Progenitor cell of endocrine pancreas (in vitro differentiated cells): ENCODE measurements around the gene ZNF503. TPM values are rescaled to one million over a fixed set of nuclear protein-coding genes. Genes with fewer than 3 reads are reported as not detected.
A peak's percentile ranks its signal among the peaks of the same experiment; 100 is the strongest.

ENCODE experiments used
- DNase-seq: peaks from one replicate; pipeline ENCODE4 v3.0.0; 2021; ENCODE audit warnings: low spot score; ENCODE audit not compliant: unreplicated experiment
- H3K27ac Mint-ChIP-seq: 2 replicates; pipeline ENCODE4 v1.8.0; 2021; ENCODE audit warnings: mild to moderate bottlenecking, moderate library complexity, mixed read lengths
- H3K27me3 Mint-ChIP-seq: 2 replicates; pipeline ENCODE4 v1.8.0; 2021; ENCODE audit warnings: mixed read lengths
- H3K36me3 Mint-ChIP-seq: 2 replicates; pipeline ENCODE4 v1.8.0; 2022; ENCODE audit warnings: mixed read lengths; ENCODE audit not compliant: insufficient read depth
- H3K4me1 Mint-ChIP-seq: 2 replicates; pipeline ENCODE4 v1.8.0; 2021; ENCODE audit warnings: low read depth, mixed read lengths
- H3K4me3 Mint-ChIP-seq: 2 replicates; pipeline ENCODE4 v1.8.0; 2021; ENCODE audit warnings: low read depth, mild to moderate bottlenecking, moderate library complexity, mixed read lengths
- H3K9me3 Mint-ChIP-seq: 2 replicates; pipeline ENCODE4 v1.8.0; 2021; ENCODE audit warnings: low read depth, mixed read lengths
- CTCF ChIP-seq: fragments of 200-600 bp; sonication (generic); IDR thresholded peaks from one replicate; pipeline ENCODE4 v1.5.0; 2021; ENCODE audit warnings: antibody characterized with exemption, mild to moderate bottlenecking; ENCODE audit not compliant: unreplicated experiment
- total RNA-seq: library from RNA; stranded (reverse); gene quantifications from 2 replicates; pipeline ENCODE4 v1.2.1, GENCODE V29; 2021

ZNF503 gene
- total RNA-seq, 1 donor from 2014 or later, result 33.7 TPM

GRCh38 chr10:75358835-75359421 is 42.6 kb downstream of the ZNF503 start:
- Mint-ChIP-seq H3K9me3 (no peaks in the 10 kb centered on the region), H3K27ac (no peak overlapping the region), H3K27me3 (peaks cover 21% of the 10 kb centered on the region), H3K4me1 (peaks cover 6% of the 10 kb centered on the region), H3K36me3 (no peaks in the 10 kb centered on the region), H3K4me3 (no peak overlapping the region)
- no peak for DNase-seq
- no peak for TF ChIP-seq CTCF

- no peaks in the 10 kb centered on the region for H3K9me3 Mint-ChIP-seq
- peaks cover 18% of the 10 kb centered on the region for H3K27me3 Mint-ChIP-seq
- no peaks in the 10 kb centered on the region for H3K36me3 Mint-ChIP-seq
- TF ChIP-seq CTCF, result no peak
- DNase-seq, result no peak
- peaks cover 3% of the 10 kb centered on the region for H3K4me1 Mint-ChIP-seq
- no peak overlapping the region for H3K27ac Mint-ChIP-seq
- no peak overlapping the region for H3K4me3 Mint-ChIP-seq
Observed at GRCh38 chr10:75358132-75358531, 43.4 kb downstream of the ZNF503 start.

GRCh38 chr10:75357500-75357899 is 44.1 kb downstream of the ZNF503 start:
- no peak overlapping the region for H3K4me3 Mint-ChIP-seq
- H3K36me3 Mint-ChIP-seq, result no peaks in the 10 kb centered on the region
- H3K4me1 Mint-ChIP-seq, result peaks cover 3% of the 10 kb centered on the region
- no peak for DNase-seq
- H3K9me3 Mint-ChIP-seq, result no peaks in the 10 kb centered on the region
- TF ChIP-seq CTCF, result no peak
- peaks cover 16% of the 10 kb centered on the region for H3K27me3 Mint-ChIP-seq
- H3K27ac Mint-ChIP-seq, result no peak overlapping the region

- no peaks in the 10 kb centered on the region for H3K9me3 Mint-ChIP-seq
- no peak overlapping the region for H3K4me3 Mint-ChIP-seq
- no peak overlapping the region for H3K27ac Mint-ChIP-seq
- TF ChIP-seq CTCF, result peak; percentile 23
- peaks cover 3% of the 10 kb centered on the region for H3K4me1 Mint-ChIP-seq
- no peak for DNase-seq
- H3K27me3 Mint-ChIP-seq, result peaks cover 18% of the 10 kb centered on the region
- no peaks in the 10 kb centered on the region for H3K36me3 Mint-ChIP-seq
Observed at GRCh38 chr10:75356484-75356883, 45.1 kb downstream of the ZNF503 start.

- Mint-ChIP-seq H3K9me3 (no peaks in the 10 kb centered on the region), H3K4me1 (peaks cover 3% of the 10 kb centered on the region), H3K4me3 (no peak overlapping the region), H3K27me3 (peaks cover 13% of the 10 kb centered on the region), H3K36me3 (no peaks in the 10 kb centered on the region), H3K27ac (no peak overlapping the region)
- TF ChIP-seq CTCF, result no peak
- no peak for DNase-seq
Observed at GRCh38 chr10:75355706-75356105, 45.9 kb downstream of the ZNF503 start.
